Mesendoderm (in vitro differentiated cells): ENCODE results near the gene MCCD1.
"Not testable (repeated sequence)": the region's sequence is repeated elsewhere in the genome, so short reads cannot be mapped to it uniquely, and the experiment has no call there.

ENCODE experiments used
- DNase-seq: peaks from one replicate; pipeline ENCODE4 v3.0.0; 2013
- H2AK5ac ChIP-seq: 2 replicates; pipeline ENCODE4 v1.6.1; 2013; ENCODE audit warnings: low read length, inconsistent platforms
- H2BK120ac ChIP-seq: 2 replicates; pipeline ENCODE4 v1.6.1; 2013; ENCODE audit warnings: low read depth, mild to moderate bottlenecking, low read length, moderate library complexity, mixed read lengths
- H2BK15ac ChIP-seq: replicated peaks from 2 replicates; pipeline ENCODE4 v1.6.1; 2013; ENCODE audit warnings: low read depth, mild to moderate bottlenecking, moderate library complexity
- H2BK5ac ChIP-seq: 2 replicates; pipeline ENCODE4 v1.6.1; 2013; ENCODE audit warnings: low read length, inconsistent platforms
- H3K18ac ChIP-seq: 2 replicates; pipeline ENCODE4 v1.6.1; 2013; ENCODE audit warnings: mild to moderate bottlenecking, low read length, mixed read lengths
- H3K23ac ChIP-seq: one replicate; pipeline ENCODE4 v1.6.1; 2013; ENCODE audit warnings: low read length
- H3K27ac ChIP-seq: 2 replicates; pipeline ENCODE4 v1.5.1; 2013; ENCODE audit warnings: low read depth, mild to moderate bottlenecking, inconsistent platforms, low read length, moderate library complexity
- H3K27me3 ChIP-seq: 2 replicates; pipeline ENCODE4 v1.6.1; 2013; ENCODE audit warnings: low read length, control low read depth, mild to moderate bottlenecking, inconsistent platforms; ENCODE audit not compliant: insufficient read depth, poor library complexity
- H3K36me3 ChIP-seq: 2 replicates; pipeline ENCODE4 v1.6.1; 2013; ENCODE audit warnings: low read length, inconsistent platforms; ENCODE audit not compliant: control insufficient read depth, insufficient read depth
- H3K4ac ChIP-seq: one replicate; pipeline ENCODE4 v1.6.1; 2013; ENCODE audit warnings: low read depth, mild to moderate bottlenecking, low read length, moderate library complexity
- H3K4me1 ChIP-seq: 2 replicates; pipeline ENCODE4 v1.6.1; 2013; ENCODE audit warnings: low read depth, low read length, inconsistent platforms; ENCODE audit not compliant: control insufficient read depth
- H3K4me2 ChIP-seq: 2 replicates; pipeline ENCODE4 v1.6.1; 2013; ENCODE audit warnings: low read length
- H3K4me3 ChIP-seq: 2 replicates; pipeline ENCODE4 v1.5.1; 2013; ENCODE audit warnings: mild to moderate bottlenecking, low read length
- H3K56ac ChIP-seq: one replicate; pipeline ENCODE4 v1.6.1; 2013; ENCODE audit warnings: low read length
- H3K79me1 ChIP-seq: 2 replicates; pipeline ENCODE4 v1.6.1; 2013; ENCODE audit warnings: low read length, inconsistent platforms
- H3K79me2 ChIP-seq: 2 replicates; pipeline ENCODE4 v1.6.1; 2013; ENCODE audit warnings: mild to moderate bottlenecking, low read length; ENCODE audit not compliant: control insufficient read depth, insufficient read depth
- H3K9ac ChIP-seq: 2 replicates; pipeline ENCODE4 v1.6.1; 2013; ENCODE audit warnings: low read length, inconsistent platforms
- H4K5ac ChIP-seq: one replicate; pipeline ENCODE4 v1.6.1; 2013; ENCODE audit warnings: low read length
- H4K8ac ChIP-seq: one replicate; pipeline ENCODE4 v1.6.1; 2013; ENCODE audit warnings: low read depth, mild to moderate bottlenecking, control low read depth, low read length, moderate library complexity
- WGBS: extraction: QIAGEN DNeasy Blood & Tissue Kit; methylation state at CpG from one replicate; pipeline ENCODE4 v1.1.7; 2013; ENCODE audit warnings: low lambda C conversion rate, missing lambda C conversion rate; ENCODE audit not compliant: insufficient coverage; ENCODE audit errors: extremely low coverage; 5-methylcytosine and 5-hydroxymethylcytosine counted together

The MCCD1 gene

GRCh38 chr6:31546339-31546957, 17.7 kb downstream of the MCCD1 start, which contains the start of gene ATP6V1G2:
TSS of gene ATP6V1G2 (minus strand) at chr6:31546608. CDS start at chr6:31546559, 49 bp downstream.
- Histone ChIP-seq H4K8ac (no peak within 1 kb of the TSS), H2AK5ac (no peak within 1 kb of the TSS), H2BK120ac (no peak within 1 kb of the TSS), H3K18ac (no peak within 1 kb of the TSS), H3K23ac (no peak within 1 kb of the TSS), H3K79me2 (peaks cover 3% of the 10 kb centered on the region), H3K4me3 (peak within 1 kb of the TSS; percentile 49), H3K79me1 (peaks cover 7% of the 10 kb centered on the region), H3K9ac (peak within 1 kb of the TSS; percentile 66), H3K4me2 (peak within 1 kb of the TSS; percentile 87), H3K27me3 (no peaks in the 10 kb centered on the region), H3K4ac (no peak within 1 kb of the TSS), H3K36me3 (no peaks in the 10 kb centered on the region), H2BK5ac (no peak within 1 kb of the TSS), H3K56ac (peak within 1 kb of the TSS; percentile 74), H2BK15ac (no peak within 1 kb of the TSS), H3K27ac (no peak within 1 kb of the TSS), H3K4me1 (no peaks in the 10 kb centered on the region), H4K5ac (no peak within 1 kb of the TSS)
- peak; percentile 99 for DNase-seq
- WGBS = no CpG with 5 or more reads among the region's 11 CpGs

GRCh38 chr6:31546958-31547726, 18.4 kb downstream of the MCCD1 start, which contains the start of gene NFKBIL1:
TSS of gene NFKBIL1 (plus strand) at chr6:31547608. CDS start at chr6:31547695, 87 bp downstream.
- Histone ChIP-seq H3K9ac (peak within 1 kb of the TSS; percentile 66), H2BK5ac (no peak within 1 kb of the TSS), H3K18ac (no peak within 1 kb of the TSS), H4K8ac (no peak within 1 kb of the TSS), H3K23ac (no peak within 1 kb of the TSS), H3K56ac (peak within 1 kb of the TSS; percentile 78), H3K4me3 (peak within 1 kb of the TSS; percentile 49), H3K27ac (no peak within 1 kb of the TSS), H4K5ac (no peak within 1 kb of the TSS), H3K79me2 (no peaks in the 10 kb centered on the region), H3K4me1 (no peaks in the 10 kb centered on the region), H3K4ac (peak within 1 kb of the TSS; percentile 4), H3K79me1 (peaks cover 7% of the 10 kb centered on the region), H2BK15ac (no peak within 1 kb of the TSS), H3K27me3 (no peaks in the 10 kb centered on the region), H2BK120ac (no peak within 1 kb of the TSS), H2AK5ac (no peak within 1 kb of the TSS), H3K4me2 (peak within 1 kb of the TSS; percentile 87), H3K36me3 (no peaks in the 10 kb centered on the region)
- no CpG with 5 or more reads among the region's 25 CpGs for WGBS
- DNase-seq = peak; percentile 98

GRCh38 chr6:31547727-31548543, 19.2 kb downstream of the MCCD1 start:
- Histone ChIP-seq H2BK120ac (no peak overlapping the region), H3K36me3 (no peaks in the 10 kb centered on the region), H4K5ac (no peak overlapping the region), H4K8ac (no peak overlapping the region), H3K27me3 (no peaks in the 10 kb centered on the region), H3K4me2 (no peak overlapping the region), H3K79me2 (no peaks in the 10 kb centered on the region), H3K4me3 (no peak overlapping the region), H3K79me1 (peaks cover 7% of the 10 kb centered on the region), H3K18ac (no peak overlapping the region), H2BK5ac (no peak overlapping the region), H3K4ac (peak overlapping the region; percentile 4), H3K4me1 (no peaks in the 10 kb centered on the region), H2BK15ac (no peak overlapping the region), H3K56ac (peak overlapping the region; percentile 78), H3K23ac (no peak overlapping the region), H3K9ac (peak overlapping the region; percentile 30), H3K27ac (no peak overlapping the region), H2AK5ac (no peak overlapping the region)
- WGBS = 100% methylated on average over 1 of the region's 24 CpGs
- DNase-seq = no peak

- Histone ChIP-seq H3K4ac (no peak overlapping the region), H3K79me1 (peaks cover 7% of the 10 kb centered on the region), H2BK5ac (no peak overlapping the region), H2AK5ac (no peak overlapping the region), H4K8ac (no peak overlapping the region), H3K9ac (no peak overlapping the region), H3K79me2 (no peaks in the 10 kb centered on the region), H2BK120ac (no peak overlapping the region), H3K4me1 (no peaks in the 10 kb centered on the region), H3K27ac (no peak overlapping the region), H2BK15ac (no peak overlapping the region), H3K27me3 (no peaks in the 10 kb centered on the region), H3K18ac (no peak overlapping the region), H3K36me3 (no peaks in the 10 kb centered on the region), H3K4me2 (no peak overlapping the region), H4K5ac (no peak overlapping the region), H3K56ac (no peak overlapping the region), H3K4me3 (no peak overlapping the region), H3K23ac (no peak overlapping the region)
- no CpG with 5 or more reads among the region's 2 CpGs for WGBS
- DNase-seq = no peak
Observed at GRCh38 chr6:31548544-31548873, 19.7 kb downstream of the MCCD1 start.

- H2AK5ac ChIP-seq, H3K4me3 ChIP-seq, H3K4me1 ChIP-seq, H3K18ac ChIP-seq, H3K36me3 ChIP-seq, H4K5ac ChIP-seq, H2BK15ac ChIP-seq, H3K27ac ChIP-seq, H3K23ac ChIP-seq, H2BK5ac ChIP-seq, H3K79me1 ChIP-seq, H3K4ac ChIP-seq, H3K56ac ChIP-seq, H4K8ac ChIP-seq, H2BK120ac ChIP-seq, H3K9ac ChIP-seq, H3K27me3 ChIP-seq, H3K4me2 ChIP-seq, H3K79me2 ChIP-seq: not testable (repeated sequence)
- DNase-seq = peak; percentile 85
- WGBS = no CpG with 5 or more reads among the region's 5 CpGs
Observed at GRCh38 chr6:31551371-31551770, 22.6 kb downstream of the MCCD1 start.
